ENCODE results near the gene ATP9B. TPM values are rescaled to one million over a fixed set of nuclear protein-coding genes. Genes with fewer than 3 reads are reported as not detected.

ATP9B gene
- total RNA-seq, 2 donors from 2014 or later, result 29.1 to 38.1 TPM

DNA sequence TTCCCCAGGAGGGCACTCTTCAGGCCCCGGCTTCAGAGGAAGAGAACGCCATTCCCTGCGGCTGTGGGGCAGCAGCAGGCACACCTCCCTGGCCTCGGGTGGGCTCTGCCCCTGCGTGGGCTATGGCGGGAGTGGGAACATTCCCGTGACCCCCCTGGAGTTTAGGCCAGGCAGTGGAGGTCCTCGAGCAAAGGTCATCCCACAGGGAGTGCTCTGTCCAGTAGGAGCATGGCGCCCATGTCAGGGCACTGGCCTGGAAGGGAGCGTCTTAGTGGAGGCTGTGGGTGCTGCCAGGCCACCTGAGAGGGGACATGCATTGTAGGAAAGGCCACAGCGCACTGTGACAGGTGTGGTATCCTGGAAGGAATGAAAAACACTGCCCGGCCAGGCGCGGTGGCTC, 317.4 kb downstream of the ATP9B start:
- H3K27me3 Mint-ChIP-seq (ENCODE audit: insufficient read depth), result peaks cover 8% of the 10 kb centered on the region
- Histone ChIP-seq H3K27ac (ENCODE audit: low read depth, low read length) (no peak overlapping the region), H3K4me3 (ENCODE audit: low read length) (no peak overlapping the region), H3K4me1 (ENCODE audit: control insufficient read depth, insufficient read depth, low read length) (peaks cover 6% of the 10 kb centered on the region), H3K9me3 (ENCODE audit: control insufficient read depth, low read length) (no peaks in the 10 kb centered on the region), H3K36me3 (ENCODE audit: control insufficient read depth, insufficient read depth, low read length) (no peaks in the 10 kb centered on the region), H3K9ac (ENCODE audit: extremely low read depth, low read length, poor library complexity, severe bottlenecking) (no peak overlapping the region), H3K27me3 (ENCODE audit: control insufficient read depth, insufficient read depth, low read length, poor library complexity, severe bottlenecking) (no peaks in the 10 kb centered on the region)
- no peaks in the 10 kb centered on the region for H3K9me3 Mint-ChIP-seq
- H3K4me1 Mint-ChIP-seq, result peaks cover 16% of the 10 kb centered on the region
- no peak overlapping the region for H3K4me3 Mint-ChIP-seq
- 92 to 95% methylated on average over 14 of the region's 14 CpGs for WGBS, 2 experiments (ENCODE audit: insufficient coverage in 1 of 2, insufficient read length in 1 of 2)
- H3K36me3 Mint-ChIP-seq (ENCODE audit: low read depth), result no peaks in the 10 kb centered on the region
- H3K27ac Mint-ChIP-seq, result no peak overlapping the region
- peak; percentile 35 for DNase-seq
- no peak for TF ChIP-seq CTCF (conservative IDR thresholded peaks at IDR 0.05)

DNA sequence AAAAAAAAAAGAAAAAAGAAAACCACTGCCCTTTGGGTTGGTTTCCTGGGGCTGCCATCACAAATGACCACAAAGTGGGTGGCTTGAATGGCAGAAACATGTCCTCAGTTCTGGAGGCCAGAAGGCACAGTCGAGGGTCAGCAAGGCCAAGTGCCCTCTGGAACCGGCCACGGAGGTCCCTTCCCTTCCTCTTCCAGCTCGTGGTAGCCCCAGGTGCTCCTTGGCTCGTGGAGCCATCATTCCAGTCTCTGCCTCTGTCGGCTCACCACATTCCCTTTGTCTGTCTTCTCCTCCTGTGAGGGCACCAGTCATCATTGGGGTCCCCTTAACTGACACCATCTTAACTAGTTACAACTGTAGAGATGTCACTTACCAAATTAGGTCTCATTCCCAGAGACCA, 318.0 kb downstream of the ATP9B start:
- Histone ChIP-seq H3K9ac (ENCODE audit: extremely low read depth, low read length, poor library complexity, severe bottlenecking) (no peak overlapping the region), H3K27ac (ENCODE audit: low read depth, low read length) (no peak overlapping the region), H3K27me3 (ENCODE audit: control insufficient read depth, insufficient read depth, low read length, poor library complexity, severe bottlenecking) (peaks cover 6% of the 10 kb centered on the region), H3K4me3 (ENCODE audit: low read length) (no peak overlapping the region), H3K9me3 (ENCODE audit: control insufficient read depth, low read length) (no peaks in the 10 kb centered on the region), H3K36me3 (ENCODE audit: control insufficient read depth, insufficient read depth, low read length) (no peaks in the 10 kb centered on the region), H3K4me1 (ENCODE audit: control insufficient read depth, insufficient read depth, low read length) (peaks cover 6% of the 10 kb centered on the region)
- Mint-ChIP-seq H3K4me3 (no peak overlapping the region), H3K27me3 (ENCODE audit: insufficient read depth) (peaks cover 14% of the 10 kb centered on the region), H3K27ac (no peak overlapping the region), H3K36me3 (ENCODE audit: low read depth) (no peaks in the 10 kb centered on the region), H3K4me1 (peaks cover 16% of the 10 kb centered on the region), H3K9me3 (no peaks in the 10 kb centered on the region)
- peak; percentile 33 for DNase-seq
- WGBS, 2 experiments (ENCODE audit: insufficient coverage in 1 of 2, insufficient read length in 1 of 2), result 76% methylated on average over 6 of the region's 6 CpGs
- TF ChIP-seq CTCF (conservative IDR thresholded peaks at IDR 0.05), result no peak

GRCh38 chr18:79387615-79388014, 318.4 kb downstream of the ATP9B start:
- Mint-ChIP-seq H3K4me3 (no peak overlapping the region), H3K9me3 (no peaks in the 10 kb centered on the region), H3K27me3 (ENCODE audit: insufficient read depth) (peaks cover 18% of the 10 kb centered on the region), H3K4me1 (peaks cover 16% of the 10 kb centered on the region), H3K27ac (no peak overlapping the region), H3K36me3 (ENCODE audit: low read depth) (no peaks in the 10 kb centered on the region)
- Histone ChIP-seq H3K4me1 (ENCODE audit: control insufficient read depth, insufficient read depth, low read length) (peaks cover 6% of the 10 kb centered on the region), H3K27ac (ENCODE audit: low read depth, low read length) (no peak overlapping the region), H3K9ac (ENCODE audit: extremely low read depth, low read length, poor library complexity, severe bottlenecking) (no peak overlapping the region), H3K4me3 (ENCODE audit: low read length) (no peak overlapping the region), H3K36me3 (ENCODE audit: control insufficient read depth, insufficient read depth, low read length) (no peaks in the 10 kb centered on the region), H3K27me3 (ENCODE audit: control insufficient read depth, insufficient read depth, low read length, poor library complexity, severe bottlenecking) (peaks cover 10% of the 10 kb centered on the region), H3K9me3 (ENCODE audit: control insufficient read depth, low read length) (no peaks in the 10 kb centered on the region)
- TF ChIP-seq CTCF (conservative IDR thresholded peaks at IDR 0.05), result no peak
- 86 to 96% methylated on average over 5 to 11 of the region's 11 CpGs for WGBS, 2 experiments (ENCODE audit: insufficient coverage in 1 of 2, insufficient read length in 1 of 2)
- DNase-seq, result peak; percentile 33

All from endodermal cell (in vitro differentiated cells).